HCT116 (cell line): ENCODE data around the gene NIPA2. TPM values are rescaled to one million over a fixed set of nuclear protein-coding genes. Genes with fewer than 3 reads are reported as not detected.

Experiments
- ATAC-seq: fragments of 200-7000 bp; cut with Tn5 transposase; 2 replicates; pipeline ENCODE4 v1.9.1; 2020; ENCODE audit warnings: mild to moderate bottlenecking, moderate library complexity
- BruUV-seq: library from RNA; stranded (reverse); fragments of 400-500 nt; replicated peaks from 2 replicates; lab custom pipeline; 2021; lab: Mats Ljungman, UMichigan
- CTCF ChIA-PET: fragments of 300-600 bp; sonication (Branson Sonifier 250); formaldehyde crosslinking; loops from one replicate; lab custom pipeline; 2021; ENCODE audit warnings: antibody characterized with exemption; lab: Charles Lee
- POLR2A ChIA-PET: fragments of 300-600, 350-600 bp; sonication (Branson Sonifier 250); formaldehyde crosslinking; loops from one replicate; lab custom pipeline; 2021; ENCODE audit warnings: antibody characterized with exemption; lab: Charles Lee
- RAD21 ChIA-PET, 2 experiments: fragments of 300-600 bp; sonication (Branson Sonifier 250); formaldehyde crosslinking; loops; one replicate each; lab custom pipeline; 2023; ENCODE audit warnings: low total read pairs in 2 of 2; ENCODE audit not compliant: uncharacterized antibody in 2 of 2, unreplicated experiment in 2 of 2, low non-redundant PET in 1 of 2; lab: Charles Lee
- DNase-seq: peaks from one replicate; pipeline ENCODE4 v3.0.0-alpha.2; 2010; ENCODE audit warnings: low read depth, low spot score
- H2AFZ ChIP-seq: fragments of 200-600 bp; shearing (Covaris generic), sonication (generic); 2 replicates; pipeline ENCODE4 v1.6.1; 2017; ENCODE audit warnings: low read depth, mixed run types, mixed read lengths, antibody characterized with exemption, low read length; ENCODE audit not compliant: poor library complexity, severe bottlenecking
- H3K27ac ChIP-seq: 2 replicates; pipeline ENCODE4 v1.5.1; 2012; ENCODE audit warnings: low read depth, low read length
- H3K27me3 ChIP-seq: fragments of 200-600 bp; sonication (generic); 2 replicates; pipeline ENCODE4 v1.6.1; 2016; ENCODE audit warnings: mixed run types, low read length, mixed read lengths; ENCODE audit not compliant: insufficient read depth
- H3K36me3 ChIP-seq, 2 experiments: fragments of 200-500 bp in 1 of 2; fragments of 200-600 bp in 1 of 2; sonication (Bioruptor generic) in 1 of 2; sonication (generic) in 1 of 2; 2 replicates each; pipeline versions ENCODE4 v1.5.1 to v1.6.1; 2014 to 2016; ENCODE audit warnings: low read length in 2 of 2, inconsistent platforms in 1 of 2, mixed read lengths in 1 of 2, mixed run types in 1 of 2; ENCODE audit not compliant: insufficient read depth in 2 of 2, control insufficient read depth in 1 of 2
- H3K4me1 ChIP-seq, 2 experiments: fragments of 200-600 bp in 1 of 2; sonication (generic) in 1 of 2; 2 replicates each; pipeline versions ENCODE4 v1.5.1 to v1.6.1; 2012 to 2017; ENCODE audit warnings: low read length in 2 of 2, inconsistent platforms in 1 of 2, mild to moderate bottlenecking in 1 of 2, mixed read lengths in 1 of 2, mixed run types in 1 of 2, moderate library complexity in 1 of 2; ENCODE audit not compliant: insufficient read depth in 2 of 2, control insufficient read depth in 1 of 2
- H3K4me2 ChIP-seq: fragments of 200-600 bp; sonication (generic); 2 replicates; pipeline ENCODE4 v1.6.1; 2017; ENCODE audit warnings: mixed run types, low read length, mixed read lengths
- H3K4me3 ChIP-seq, 2 experiments: fragments of 200-600 bp in 1 of 2; sonication (generic) in 1 of 2; replicated peaks in 1 of 2; 2 replicates each; pipeline ENCODE4 v1.5.1; 2011 to 2016; ENCODE audit warnings: low read length in 2 of 2, control low read depth in 1 of 2, low read depth in 1 of 2, mild to moderate bottlenecking in 1 of 2, mixed read lengths in 1 of 2, mixed run types in 1 of 2
- H3K79me2 ChIP-seq: fragments of 200-600 bp; sonication (generic); 2 replicates; pipeline ENCODE4 v1.6.1; 2017; ENCODE audit warnings: mild to moderate bottlenecking, mixed run types, low read length, moderate library complexity, mixed read lengths; ENCODE audit not compliant: insufficient read depth
- H3K9ac ChIP-seq: fragments of 200-600 bp; sonication (generic); 2 replicates; pipeline ENCODE4 v1.6.1; 2016; ENCODE audit warnings: low read length, mixed read lengths
- H3K9me2 ChIP-seq: fragments of 200-600 bp; sonication (generic), shearing (Covaris generic); 2 replicates; pipeline ENCODE4 v1.6.1; 2017; ENCODE audit warnings: mixed run types, mild to moderate bottlenecking, moderate library complexity; ENCODE audit not compliant: insufficient read depth
- H3K9me3 ChIP-seq, 2 experiments: fragments of 200-500 bp in 1 of 2; fragments of 200-600 bp in 1 of 2; sonication (Bioruptor generic) in 1 of 2; sonication (generic) in 1 of 2; 2 replicates each; pipeline ENCODE4 v1.6.1; 2014 to 2017; ENCODE audit warnings: low read length in 2 of 2, mixed read lengths in 2 of 2, inconsistent platforms in 1 of 2, low read depth in 1 of 2, mild to moderate bottlenecking in 1 of 2, mixed run types in 1 of 2, moderate library complexity in 1 of 2; ENCODE audit not compliant: control insufficient read depth in 1 of 2, insufficient read depth in 1 of 2
- H4K20me1 ChIP-seq: fragments of 200-600 bp; sonication (generic), shearing (Covaris generic); 2 replicates; pipeline ENCODE4 v1.6.1; 2017; ENCODE audit warnings: mixed run types, mild to moderate bottlenecking, moderate library complexity; ENCODE audit not compliant: insufficient read depth
- ATF3 ChIP-seq: IDR thresholded peaks from 2 replicates; pipeline ENCODE4 v1.6.1; 2012
- CBX3 ChIP-seq: IDR thresholded peaks from 2 replicates; pipeline ENCODE4 v1.6.1; 2012; ENCODE audit warnings: low read depth
- CEBPB ChIP-seq: IDR thresholded peaks from 2 replicates; pipeline ENCODE4 v1.6.1; 2012; ENCODE audit warnings: low read depth
- CTCF ChIP-seq, 3 experiments: fragments of 200-600 bp in 1 of 3; sonication (generic) in 1 of 3; IDR thresholded peaks in 2 of 3; conservative IDR thresholded peaks in 1 of 3; 2 replicates each; pipeline ENCODE4 v1.5.1; 2012 to 2017; ENCODE audit warnings: low read depth in 2 of 3, low read length in 2 of 3, antibody characterized with exemption in 1 of 3, borderline replicate concordance in 1 of 3, control low read depth in 1 of 3, mild to moderate bottlenecking in 1 of 3, mixed read lengths in 1 of 3, mixed run types in 1 of 3, moderate library complexity in 1 of 3; ENCODE audit not compliant: insufficient read depth in 1 of 3
- EGR1 ChIP-seq: IDR thresholded peaks from 2 replicates; pipeline ENCODE4 v1.6.1; 2012; ENCODE audit warnings: low read depth
- ELF1 ChIP-seq: IDR thresholded peaks from 2 replicates; pipeline ENCODE4 v1.6.1; 2012; ENCODE audit warnings: low read depth, borderline replicate concordance
- EZH2 ChIP-seq: fragments of 200-600 bp; sonication (generic); IDR thresholded peaks from 2 replicates; pipeline ENCODE4 v1.6.1; 2017; ENCODE audit warnings: antibody characterized with exemption, mixed run types
- EZH2phosphoT487 ChIP-seq: fragments of 200-600 bp; IDR thresholded peaks from 2 replicates; pipeline ENCODE4 v1.6.1; 2018; ENCODE audit warnings: antibody characterized with exemption, borderline replicate concordance
- FOSL1 ChIP-seq: IDR thresholded peaks from 2 replicates; pipeline ENCODE4 v1.6.1; 2012; ENCODE audit warnings: low read depth
- JUND ChIP-seq: IDR thresholded peaks from 2 replicates; pipeline ENCODE4 v1.6.1; 2012
- POLR2A ChIP-seq: IDR thresholded peaks from 2 replicates; pipeline ENCODE4 v1.7.0; 2011; ENCODE audit warnings: borderline replicate concordance; ENCODE audit not compliant: insufficient read depth, insufficient read length; ENCODE audit errors: extremely low read depth
- POLR2AphosphoS5 ChIP-seq: IDR thresholded peaks from 2 replicates; pipeline ENCODE4 v1.6.1; 2011; ENCODE audit warnings: mild to moderate bottlenecking, low read depth, low read length, moderate library complexity
- RAD21 ChIP-seq: IDR thresholded peaks from 2 replicates; pipeline ENCODE4 v1.6.1; 2012; ENCODE audit warnings: low read depth, mild to moderate bottlenecking
- REST ChIP-seq: IDR thresholded peaks from 2 replicates; pipeline ENCODE4 v1.6.1; 2012; ENCODE audit warnings: low read depth
- SIN3A ChIP-seq: IDR thresholded peaks from 2 replicates; pipeline ENCODE4 v1.6.1; 2012; ENCODE audit warnings: low read depth
- SRF ChIP-seq: IDR thresholded peaks from 2 replicates; pipeline ENCODE4 v1.6.1; 2012; ENCODE audit warnings: low read depth
- TCF7L2 ChIP-seq: IDR thresholded peaks from 2 replicates; pipeline ENCODE4 v1.7.0; 2011; ENCODE audit warnings: borderline replicate concordance, inconsistent platforms; ENCODE audit not compliant: insufficient read depth, insufficient read length; ENCODE audit errors: extremely low read depth
- YY1 ChIP-seq: IDR thresholded peaks from 2 replicates; pipeline ENCODE4 v1.6.1; 2011; ENCODE audit warnings: low read length, low read depth, moderate library complexity, mild to moderate bottlenecking; ENCODE audit not compliant: insufficient replicate concordance; ENCODE audit errors: extremely low read depth
- ZFX ChIP-seq: fragments of 450-650 bp; IDR thresholded peaks from 2 replicates; pipeline ENCODE4 v1.6.1; 2017
- intact Hi-C: fragments of 100-400 bp; cut with micrococcal nuclease; formaldehyde crosslinking; loops from 2 replicates; pipeline ENCODE4 v1.10.0; 2022
- total RNA-seq: library from RNA; stranded (reverse); gene quantifications from one replicate; pipeline ENCODE4 v1.2.1, GENCODE V29; 2021; ENCODE audit not compliant: unreplicated experiment
- TF ChIP-seq, protein P1 (sequence below): IDR thresholded peaks from 2 replicates; pipeline ENCODE4 v1.6.1; 2011; ENCODE audit warnings: mild to moderate bottlenecking, low read length, moderate library complexity; ENCODE audit not compliant: insufficient replicate concordance; ENCODE audit errors: extremely low read depth

NIPA2 gene
- total RNA-seq, 1 experiment from 2014 or later: 54.4 TPM

GRCh38 chr15:22806664-22807063 is 31.8 kb upstream of the NIPA2 start:
- H3K9ac ChIP-seq: no peak overlapping the region
- peaks cover 80% of the 10 kb centered on the region for H3K79me2 ChIP-seq
- ChIA-PET RAD21 (no interaction called here), POLR2A (no interaction called here)
- ATAC-seq: no peak
- H3K4me2 ChIP-seq: no peak overlapping the region
- H3K27ac ChIP-seq: no peak overlapping the region
- H2AFZ ChIP-seq: no peak overlapping the region
- no peaks in the 10 kb centered on the region for H3K4me1 ChIP-seq
- H3K36me3 ChIP-seq: no peaks in the 10 kb centered on the region
- no peaks in the 10 kb centered on the region for H4K20me1 ChIP-seq
- TF ChIP-seq RAD21 (no peak), EGR1 (no peak), ELF1 (no peak), SIN3A (no peak), CEBPB (no peak), REST (no peak), CBX3 (no peak), ATF3 (no peak), POLR2A (no peak), YY1 (no peak), EZH2 (no peak), CTCF (IDR thresholded peaks at IDR 0.05 in 2 of 3, conservative IDR thresholded peaks at IDR 0.05 in 1 of 3; ENCODE audit: borderline replicate concordance in 1 of 3, insufficient read depth in 1 of 3, low read depth in 2 of 3, low read length in 2 of 3) (no peak), JUND (no peak), EZH2phosphoT487 (no peak), SRF (no peak), TCF7L2 (no peak), FOSL1 (no peak), ZFX (no peak), POLR2AphosphoS5 (no peak)
- TF ChIP-seq, protein P1, sequence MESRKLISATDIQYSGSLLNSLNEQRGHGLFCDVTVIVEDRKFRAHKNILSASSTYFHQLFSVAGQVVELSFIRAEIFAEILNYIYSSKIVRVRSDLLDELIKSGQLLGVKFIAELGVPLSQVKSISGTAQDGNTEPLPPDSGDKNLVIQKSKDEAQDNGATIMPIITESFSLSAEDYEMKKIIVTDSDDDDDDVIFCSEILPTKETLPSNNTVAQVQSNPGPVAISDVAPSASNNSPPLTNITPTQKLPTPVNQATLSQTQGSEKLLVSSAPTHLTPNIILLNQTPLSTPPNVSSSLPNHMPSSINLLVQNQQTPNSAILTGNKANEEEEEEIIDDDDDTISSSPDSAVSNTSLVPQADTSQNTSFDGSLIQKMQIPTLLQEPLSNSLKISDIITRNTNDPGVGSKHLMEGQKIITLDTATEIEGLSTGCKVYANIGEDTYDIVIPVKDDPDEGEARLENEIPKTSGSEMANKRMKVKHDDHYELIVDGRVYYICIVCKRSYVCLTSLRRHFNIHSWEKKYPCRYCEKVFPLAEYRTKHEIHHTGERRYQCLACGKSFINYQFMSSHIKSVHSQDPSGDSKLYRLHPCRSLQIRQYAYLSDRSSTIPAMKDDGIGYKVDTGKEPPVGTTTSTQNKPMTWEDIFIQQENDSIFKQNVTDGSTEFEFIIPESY: no peak
- TF ChIP-seq, all 23 proteins: peak for 0
- Histone ChIP-seq H3K27me3 (no peaks in the 10 kb centered on the region), H3K4me3 (no peak overlapping the region), H3K9me2 (no peaks in the 10 kb centered on the region), H3K9me3 (no peaks in the 10 kb centered on the region)
- no peak for DNase-seq
- BruUV-seq: no TSS peak
- intact Hi-C loops: no loop called here
- CTCF ChIA-PET: no interaction called here
